ENCODE measurements around the gene PRKCG.
A peak's percentile ranks its signal among the peaks of the same experiment; 100 is the strongest.
"Not testable (repeated sequence)": the region's sequence is repeated elsewhere in the genome, so short reads cannot be mapped to it uniquely, and the experiment has no call there.

PRKCG gene

DNA sequence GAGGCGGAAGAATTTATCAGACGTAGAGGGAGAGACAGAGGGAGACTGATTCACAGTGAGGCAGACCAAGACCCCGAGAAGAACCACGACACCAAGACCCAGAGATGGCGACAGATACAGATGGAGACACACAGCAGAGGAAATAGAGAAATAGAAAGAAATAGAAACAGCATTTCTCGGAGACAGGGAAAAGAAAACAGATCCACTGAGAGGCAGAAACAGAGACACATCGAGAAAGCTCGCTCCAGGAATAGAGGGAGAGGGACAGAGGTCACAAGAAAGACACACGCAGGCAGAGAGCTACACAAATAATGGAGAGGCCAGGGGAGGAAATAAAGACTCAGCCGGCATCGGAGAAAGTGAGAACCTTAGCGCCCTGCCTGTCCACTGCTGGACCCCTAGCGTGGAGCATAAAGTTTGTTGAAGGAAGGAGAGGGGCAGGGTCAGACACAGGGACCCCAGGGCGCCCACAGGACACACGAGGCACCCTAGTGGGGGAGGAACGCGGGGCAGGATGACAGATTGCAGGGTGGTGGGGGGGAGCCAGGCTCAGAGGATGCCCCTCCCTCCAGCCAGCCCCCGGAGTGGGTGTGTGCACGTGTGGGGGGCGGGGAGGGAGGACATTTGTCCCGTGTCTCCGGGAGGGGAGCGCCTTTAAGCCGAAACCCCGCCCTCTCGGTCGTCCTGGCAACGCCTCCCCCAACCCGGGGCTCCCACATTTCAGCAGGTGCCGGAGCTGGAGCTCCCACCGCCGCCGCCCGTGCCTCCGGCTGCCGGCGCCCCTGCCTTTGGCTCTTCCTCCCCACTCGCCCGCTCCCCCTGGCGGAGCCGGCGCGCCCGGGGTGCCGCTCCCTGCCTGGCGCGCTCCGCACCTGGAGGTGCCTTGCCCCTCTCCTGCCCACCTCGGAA, at the start of gene PRKCG:
Gene PRKCG, plus strand, starts transcription at position 716 of the 909 bp plus-strand sequence. CDS start 298 bp downstream, outside the sequence.
- DNase-seq (ENCODE audit: low read depth in 2 of 2), result peak in 1 of 2 donors; percentile 16

DNA sequence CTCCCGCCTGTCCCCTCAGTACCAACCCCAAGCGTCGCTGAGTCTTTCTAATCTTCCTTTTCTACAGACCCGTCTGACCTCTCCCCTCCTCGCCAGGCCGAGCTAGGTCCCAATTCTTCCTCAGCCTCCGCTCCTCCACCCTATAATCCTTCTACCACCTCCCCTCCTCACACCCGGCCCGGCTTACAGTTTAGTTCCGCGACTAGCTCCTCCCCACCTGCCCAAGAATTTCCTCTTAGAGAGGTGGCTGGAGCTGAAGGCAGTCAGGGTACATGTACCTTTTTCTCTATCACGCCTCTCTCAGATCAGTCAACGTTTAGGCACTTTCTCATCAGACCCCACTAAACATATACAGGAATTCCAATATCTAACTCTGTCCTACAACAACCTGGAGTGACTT, 49.1 kb upstream of the PRKCG start:
- DNase-seq (ENCODE audit: low read depth in 2 of 2), result not testable (repeated sequence)

DNA sequence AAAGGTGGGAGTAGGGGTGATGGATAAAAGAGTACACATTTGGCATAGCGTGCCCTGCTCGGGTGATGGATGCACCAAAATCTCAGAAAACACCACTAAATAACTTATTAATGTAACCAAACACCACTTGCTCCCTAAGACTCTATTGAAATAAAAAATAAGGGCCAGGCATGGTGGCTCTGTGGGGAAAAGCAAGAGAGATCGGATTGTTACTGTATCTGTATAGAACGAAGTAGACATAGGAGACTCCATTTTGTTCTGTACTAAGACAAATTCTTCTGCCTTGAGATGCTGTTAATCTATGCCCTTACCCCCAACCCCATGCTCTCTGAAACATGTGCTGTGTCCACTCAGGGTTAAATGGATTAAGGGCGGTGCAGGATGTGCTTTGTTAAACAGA, 43.6 kb upstream of the PRKCG start:
- not testable (repeated sequence) for DNase-seq (ENCODE audit: low read depth in 2 of 2)

DNA sequence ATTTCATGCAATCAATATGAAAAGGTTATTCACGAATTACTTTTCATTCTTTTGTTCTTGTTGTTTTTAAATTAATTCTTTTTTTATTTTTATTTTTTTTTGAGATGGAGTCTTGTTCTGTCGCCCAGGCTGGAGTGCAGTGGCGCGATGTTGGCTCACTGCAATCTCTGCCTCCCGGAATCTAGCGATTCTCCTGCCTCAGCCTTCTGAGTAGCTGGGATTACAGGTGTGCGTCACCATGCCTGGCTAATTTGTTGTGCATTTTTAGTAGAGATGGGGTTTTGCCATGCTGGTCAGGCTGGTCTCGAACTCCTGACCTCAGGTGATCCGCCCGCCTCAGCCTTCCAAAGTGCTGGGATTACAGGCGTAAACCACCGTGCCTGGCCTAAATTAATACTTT, 41.8 kb upstream of the PRKCG start:
- DNase-seq (ENCODE audit: low read depth in 2 of 2), result not testable (repeated sequence)

DNA sequence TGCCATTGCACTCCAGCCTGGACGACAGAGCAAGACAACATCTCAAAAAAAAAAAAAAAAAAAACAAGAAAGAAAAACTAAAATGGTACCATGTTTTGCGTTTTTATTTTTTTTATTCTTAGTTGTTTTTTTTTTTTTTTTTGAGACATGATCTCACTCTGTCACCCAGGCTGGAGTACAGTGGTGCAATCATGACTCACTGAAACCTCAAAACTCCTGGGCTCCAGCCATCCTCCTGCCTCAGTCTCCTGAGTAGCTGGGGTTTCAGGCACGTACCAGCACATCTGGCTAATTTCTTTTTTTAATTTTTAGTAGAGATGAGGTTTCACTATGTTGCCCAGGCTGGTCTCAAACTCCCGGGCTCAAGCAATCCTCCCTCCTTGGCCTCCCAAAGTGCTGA, 41.1 kb upstream of the PRKCG start:
- not testable (repeated sequence) for DNase-seq (ENCODE audit: low read depth in 2 of 2)

DNA sequence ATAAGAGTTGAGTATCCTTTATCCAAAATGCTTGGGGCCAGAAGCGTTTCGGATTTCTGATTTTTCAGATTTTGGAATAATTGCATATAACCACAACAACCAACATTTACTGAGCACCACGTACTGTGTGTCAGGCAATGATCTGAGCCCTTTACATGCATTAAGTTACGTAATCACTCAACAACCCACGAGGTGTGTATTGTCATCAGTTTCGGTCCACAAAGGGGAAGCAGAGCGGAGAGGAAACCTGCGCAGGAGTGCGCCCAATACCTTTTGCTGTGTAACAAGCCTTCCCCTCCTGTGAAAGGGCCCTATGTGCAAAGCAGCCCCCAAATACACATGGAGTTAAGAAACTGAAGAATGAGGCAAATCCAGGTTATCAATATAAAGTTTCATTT, 37.1 kb upstream of the PRKCG start:
- DNase-seq (ENCODE audit: low read depth in 2 of 2), result no peak

DNA sequence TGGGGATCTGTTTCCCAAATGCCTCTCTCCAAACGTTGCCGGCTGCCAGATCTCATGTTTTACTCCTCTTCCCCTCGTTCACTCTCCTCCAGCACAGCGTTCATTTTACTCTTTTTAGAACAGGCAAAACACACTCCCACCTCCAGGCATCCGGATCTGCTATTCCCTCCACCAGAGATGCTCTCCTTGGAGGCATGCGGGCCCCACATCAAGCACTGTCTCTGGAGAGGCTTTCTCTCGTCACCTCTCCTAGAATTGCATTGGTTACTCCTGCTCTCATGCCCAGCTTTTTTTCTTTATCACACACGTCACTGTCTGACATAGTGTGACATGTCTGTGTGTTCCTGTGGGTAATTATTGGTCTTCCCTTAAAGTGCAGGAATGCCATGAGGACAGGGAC, 34.4 kb upstream of the PRKCG start:
- no peak for DNase-seq (ENCODE audit: low read depth in 2 of 2)

DNA sequence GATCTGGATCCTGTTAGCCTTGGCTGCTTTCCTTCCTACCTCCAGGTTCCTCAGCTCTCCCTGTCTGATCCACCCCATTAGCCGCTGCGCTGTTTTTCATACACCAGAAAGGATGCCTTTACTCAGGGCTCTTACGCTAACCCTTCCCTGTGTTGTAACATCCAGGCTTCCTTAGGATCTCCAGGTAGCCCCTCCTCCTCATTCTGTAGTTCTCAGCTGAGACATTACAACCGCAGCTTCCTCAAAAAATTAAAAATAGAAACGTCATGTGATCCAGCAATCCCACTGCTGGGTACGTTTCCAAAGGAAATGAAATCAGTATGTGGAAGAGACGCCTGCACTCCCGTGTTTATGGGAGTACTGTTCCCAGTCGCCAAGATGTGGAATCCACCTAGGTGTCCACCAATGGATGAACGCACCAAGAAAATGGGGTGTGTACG, 32.7 kb upstream of the PRKCG start:
- DNase-seq (ENCODE audit: low read depth in 2 of 2), result no peak

DNA sequence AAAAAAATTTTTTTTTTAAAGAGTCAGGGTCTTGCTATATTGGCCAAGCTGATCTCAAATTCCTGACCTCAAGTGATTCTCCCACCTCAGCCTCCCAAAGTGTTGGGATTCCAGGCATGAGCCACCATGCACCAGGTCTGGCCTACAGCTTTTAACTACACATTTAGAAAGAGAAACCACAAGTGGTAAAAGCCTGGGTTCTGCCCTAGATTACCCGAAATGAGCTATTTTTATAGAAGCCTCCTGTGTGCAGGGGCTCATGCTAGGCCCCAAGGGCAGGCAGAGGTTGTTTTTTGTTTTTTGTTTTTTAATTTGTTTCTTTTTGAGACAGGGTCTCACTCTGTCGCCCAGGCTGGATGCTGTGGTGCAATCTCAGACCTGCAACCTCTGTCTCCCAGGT, 28.3 kb upstream of the PRKCG start:
- DNase-seq (ENCODE audit: low read depth in 2 of 2), result no peak

DNA sequence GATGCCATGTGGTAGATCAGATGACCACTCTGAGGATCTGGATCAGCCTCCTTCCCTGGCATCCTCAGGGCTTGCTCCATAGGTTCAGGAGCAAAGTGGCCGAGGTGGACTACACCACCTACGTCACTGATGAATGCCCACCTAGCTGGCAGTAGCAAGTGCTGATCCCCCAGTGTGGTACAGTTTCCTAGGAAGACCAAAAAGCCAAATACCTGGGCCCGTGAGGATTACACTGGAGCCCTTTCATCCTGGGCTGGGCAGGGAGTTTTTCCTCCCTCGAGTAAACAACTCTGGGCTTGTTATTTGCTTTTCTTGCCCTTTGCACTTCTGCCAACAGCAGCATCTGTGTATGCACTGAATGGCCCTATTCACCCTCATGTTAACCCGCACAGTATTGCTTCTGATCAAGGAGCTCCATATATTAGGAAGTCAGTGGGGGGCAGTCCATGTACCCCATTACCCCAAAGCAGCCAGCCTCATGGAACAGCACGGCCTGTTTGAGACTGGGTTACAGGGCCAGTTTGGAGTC, 17.6 kb upstream of the PRKCG start:
- DNase-seq (ENCODE audit: low read depth in 2 of 2), result no peak

DNA sequence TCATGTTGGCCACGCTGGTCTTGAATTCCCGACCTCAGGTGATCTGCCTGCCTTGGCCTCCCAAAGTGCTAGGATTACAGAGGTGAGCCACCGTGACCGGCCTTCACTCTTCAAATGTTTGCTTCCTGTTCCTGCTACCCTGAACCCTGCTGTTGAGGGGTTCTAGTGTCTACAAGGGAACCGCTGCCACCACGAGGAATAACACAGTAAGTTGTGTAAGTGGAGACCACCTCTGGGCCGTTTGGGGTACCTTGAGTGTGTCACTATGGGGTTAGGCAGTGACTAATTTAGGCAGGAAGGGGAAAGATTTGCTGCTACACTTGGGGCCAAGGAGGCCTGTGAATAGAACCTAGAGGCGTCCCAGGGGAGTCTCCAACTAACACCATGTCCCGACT, 16.5 kb upstream of the PRKCG start:
- DNase-seq (ENCODE audit: low read depth in 2 of 2), result no peak

DNA sequence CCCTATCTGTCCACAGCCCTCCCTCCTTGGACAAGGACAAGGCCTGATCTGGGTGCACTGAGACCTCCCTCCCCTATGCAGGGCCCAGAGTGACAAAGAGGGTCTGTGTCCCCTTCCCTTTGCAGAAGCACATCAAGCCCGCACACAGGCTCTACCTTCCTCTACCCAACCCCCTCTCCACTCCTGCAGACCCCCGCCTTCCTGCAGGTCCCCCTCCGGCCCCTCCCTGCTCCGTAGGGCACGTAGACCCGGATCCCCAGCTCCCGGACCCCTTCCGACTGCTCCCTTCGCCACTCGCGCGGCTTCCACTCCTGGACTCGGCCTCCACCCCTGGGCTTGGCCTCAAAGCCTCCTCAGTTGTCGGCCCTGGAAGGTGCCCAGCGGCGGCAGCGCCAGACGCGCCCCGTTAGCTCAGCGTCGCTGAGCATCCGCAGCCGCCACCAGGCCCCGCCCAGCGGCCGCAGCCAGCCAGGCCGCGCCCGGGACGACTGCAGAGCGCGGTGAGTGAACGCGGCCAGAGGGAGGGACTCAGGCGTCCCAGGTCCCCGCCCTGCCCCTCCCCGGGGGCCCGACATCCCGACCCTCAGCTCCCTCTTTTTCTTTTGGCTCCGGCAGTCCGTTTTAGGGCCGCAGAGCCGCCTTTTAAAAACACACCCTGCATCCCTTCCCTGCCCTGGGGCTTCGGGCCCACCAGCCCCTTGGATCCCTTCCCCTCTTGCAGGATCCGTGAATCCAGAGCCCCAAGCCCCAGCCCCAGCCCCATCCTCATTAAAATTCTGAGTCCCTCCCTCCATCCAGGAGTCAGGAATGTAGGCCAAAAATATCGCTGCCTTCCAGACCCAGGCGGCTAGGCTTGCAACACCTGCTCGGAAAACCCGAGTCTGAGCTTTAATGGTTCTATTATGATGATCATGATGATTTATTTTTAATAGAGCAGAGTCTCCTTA, 15.8 kb upstream of the PRKCG start:
- DNase-seq (ENCODE audit: low read depth in 2 of 2), result peak in 1 of 2 donors; percentile 37

DNA sequence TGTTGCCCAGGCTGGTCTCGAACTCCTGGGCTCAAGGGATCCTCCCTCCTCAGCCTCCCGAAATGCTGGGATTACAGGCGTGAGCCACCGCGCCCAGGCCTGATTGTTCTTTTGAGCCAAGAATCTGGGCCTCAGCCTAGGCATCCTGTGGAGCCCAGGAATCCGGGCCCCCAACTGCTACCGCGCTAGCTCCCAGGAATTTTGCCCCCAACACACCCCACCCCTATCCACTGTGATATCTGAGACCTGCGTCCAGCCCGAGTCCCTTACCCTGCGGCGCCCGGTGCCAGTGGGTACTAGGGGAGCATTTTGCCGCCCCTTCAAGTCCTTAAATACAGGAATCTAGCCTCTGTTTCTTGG, 15.2 kb upstream of the PRKCG start:
- DNase-seq (ENCODE audit: low read depth in 2 of 2), result no peak

DNA sequence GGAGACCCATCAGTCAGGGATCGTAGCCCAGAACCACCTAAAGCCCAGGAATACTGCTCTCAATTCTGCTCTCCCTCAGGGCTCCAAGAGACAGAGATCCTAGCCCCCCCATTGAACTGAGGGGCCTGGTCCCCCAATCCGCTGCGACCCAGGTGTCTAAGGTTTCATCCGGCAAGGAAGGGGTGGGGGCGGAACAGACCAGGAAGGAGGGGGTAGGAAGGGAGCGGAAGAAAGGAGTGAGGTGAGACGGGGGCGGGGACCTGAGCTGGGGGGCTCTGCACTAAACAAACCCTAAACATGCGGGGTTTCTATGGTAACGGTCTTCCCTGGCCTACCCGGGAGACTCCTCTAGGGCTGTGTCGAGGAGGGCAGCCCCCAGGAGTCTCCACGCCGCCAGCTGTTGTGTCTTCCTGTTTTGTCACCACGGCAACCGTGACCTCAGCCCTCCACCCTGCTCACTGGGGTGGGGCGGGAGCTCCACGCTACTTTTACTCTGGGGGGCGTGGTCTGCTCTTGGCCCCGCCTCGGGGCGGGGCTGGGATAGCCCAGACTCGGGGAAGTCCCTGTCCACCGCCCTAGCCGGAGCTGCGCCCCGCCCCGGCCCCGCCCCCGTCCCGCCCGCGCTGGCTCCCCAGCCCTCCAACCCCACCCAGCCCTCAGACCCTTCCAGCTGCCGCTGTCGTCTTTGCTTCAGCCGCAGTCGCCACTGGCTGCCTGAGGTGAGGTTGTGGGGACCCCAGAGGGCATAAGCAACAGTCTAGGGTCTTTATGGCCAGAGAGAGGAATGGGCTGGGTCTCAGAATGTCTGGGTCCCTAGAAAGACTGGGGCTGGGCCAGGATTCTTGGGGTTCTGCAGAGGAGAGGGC, 14.5 kb upstream of the PRKCG start, which contains the start of gene MYADM:
Gene MYADM, plus strand, starts transcription at position 659 of the 866 bp plus-strand sequence. CDS start 5,647 bp downstream, outside the sequence.
- DNase-seq (ENCODE audit: low read depth in 2 of 2), result peak; percentile 99 to 100

DNA sequence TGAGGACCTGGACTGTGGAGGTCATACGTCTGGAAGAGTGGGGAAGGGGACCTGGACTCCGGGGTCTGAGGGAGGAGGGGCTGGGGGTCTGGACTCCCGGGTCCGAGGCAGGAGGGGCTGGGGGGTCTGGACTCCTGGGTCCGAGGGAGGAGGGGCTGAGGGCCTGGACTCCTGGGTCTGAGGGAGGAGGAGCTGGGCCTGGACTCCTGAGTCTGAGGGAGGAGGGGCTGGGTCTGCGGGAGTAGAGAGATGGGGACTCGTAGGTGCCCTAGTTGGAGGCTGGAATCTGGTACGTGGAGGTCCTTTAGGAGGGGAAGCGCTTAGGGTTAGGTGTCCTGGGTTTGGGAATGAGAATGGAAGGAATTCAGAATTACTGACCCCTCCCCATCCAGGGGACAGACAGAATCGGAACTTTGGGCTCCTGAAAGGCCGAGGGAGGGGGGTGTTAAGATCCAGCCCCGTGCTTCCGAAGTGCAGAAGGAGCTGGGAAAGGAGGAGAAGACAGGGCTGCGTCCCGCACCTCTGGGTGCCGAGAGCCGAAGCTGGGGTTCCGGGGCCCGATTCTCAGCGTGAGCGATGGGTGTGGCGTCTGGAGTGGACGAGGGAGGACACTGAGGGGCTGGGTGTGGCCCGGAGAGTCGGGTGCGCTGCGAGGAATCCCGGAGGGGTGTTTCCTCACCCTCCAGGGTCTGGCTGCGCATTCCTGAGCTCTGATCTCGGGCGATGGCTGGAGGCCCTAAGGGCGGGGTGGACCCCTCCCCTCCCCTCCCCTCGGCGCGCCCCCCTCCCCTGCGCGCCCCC, 13.7 kb upstream of the PRKCG start:
- no peak for DNase-seq (ENCODE audit: low read depth in 2 of 2)

DNA sequence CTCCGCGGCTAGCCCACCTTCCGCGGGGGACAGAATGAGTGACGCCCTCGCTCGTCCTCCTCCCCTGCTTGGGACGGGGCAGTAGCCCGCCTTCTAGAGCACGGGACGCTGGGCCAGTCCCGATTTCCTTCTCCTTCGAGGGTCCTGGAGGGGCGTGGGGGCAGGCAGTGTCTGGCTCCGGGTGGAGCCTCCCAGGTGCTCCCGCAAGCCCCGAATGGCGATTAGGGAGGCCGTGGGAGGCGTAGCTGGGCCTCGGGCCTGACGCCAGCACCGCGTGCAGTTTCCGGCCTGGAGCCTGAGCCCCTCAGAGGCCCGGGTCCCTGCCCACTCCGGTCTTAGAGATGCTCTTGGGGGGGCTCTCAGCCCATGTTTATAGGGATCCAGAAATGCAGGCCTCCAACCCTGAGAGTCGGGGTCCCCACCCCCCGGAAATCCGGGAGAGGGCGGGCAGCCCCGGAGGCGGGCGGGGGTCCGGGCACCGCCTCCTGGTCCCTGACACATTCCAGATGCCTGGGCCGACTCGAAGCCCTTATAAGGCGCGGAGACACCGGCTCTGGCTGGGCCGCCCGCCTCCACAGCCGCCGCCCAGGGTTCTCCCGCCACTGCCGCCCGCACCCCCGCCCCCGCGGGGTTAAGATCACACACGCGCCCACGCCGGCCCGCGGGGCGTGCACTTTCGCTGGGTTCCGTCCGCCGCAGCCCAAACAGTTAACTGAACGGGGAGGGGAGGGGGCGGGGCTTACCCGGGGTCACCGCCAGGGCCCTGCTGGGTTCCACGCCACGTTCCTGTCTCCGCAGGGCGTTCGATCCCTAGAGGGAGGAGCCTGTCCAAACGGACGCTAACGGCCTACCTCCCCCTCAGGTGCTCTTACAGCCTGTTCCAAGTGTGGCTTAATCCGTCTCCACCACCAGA, 12.8 kb upstream of the PRKCG start:
- DNase-seq (ENCODE audit: low read depth in 2 of 2), result peak; percentile 72 to 78

DNA sequence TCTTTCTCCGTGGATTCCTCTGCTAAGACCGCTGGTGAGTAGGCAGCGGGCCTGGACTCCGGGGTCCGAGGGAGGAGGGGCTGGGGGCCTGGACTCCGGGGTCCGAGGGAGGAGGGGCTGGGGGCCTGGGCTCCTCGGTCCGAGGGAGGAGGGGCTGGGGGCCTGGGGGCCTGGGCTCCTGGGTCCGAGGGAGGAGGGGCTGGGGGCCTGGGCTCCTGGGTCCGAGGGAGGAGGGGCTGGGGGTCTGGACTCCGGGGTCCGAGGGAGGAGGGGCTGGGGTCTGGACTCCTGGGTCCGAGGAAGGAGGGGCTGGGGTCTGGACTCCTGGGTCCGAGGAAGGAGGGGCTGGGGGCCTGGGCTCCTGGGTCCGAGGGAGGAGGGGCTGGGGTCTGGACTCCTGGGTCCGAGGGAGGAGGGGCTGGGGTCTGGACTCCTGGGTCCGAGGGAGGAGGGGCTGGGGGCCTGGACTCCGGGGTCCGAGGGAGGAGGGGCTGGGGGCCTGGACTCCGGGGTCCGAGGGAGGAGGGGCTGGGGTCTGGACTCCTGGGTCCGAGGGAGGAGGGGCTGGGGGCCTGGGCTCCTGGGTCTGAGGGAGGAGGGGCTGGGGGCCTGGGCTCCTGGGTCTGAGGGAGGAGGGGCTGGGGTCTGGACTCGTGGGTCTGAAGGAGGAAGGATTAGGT, 12.1 kb upstream of the PRKCG start:
- DNase-seq (ENCODE audit: low read depth in 2 of 2), result not testable (repeated sequence)

DNA sequence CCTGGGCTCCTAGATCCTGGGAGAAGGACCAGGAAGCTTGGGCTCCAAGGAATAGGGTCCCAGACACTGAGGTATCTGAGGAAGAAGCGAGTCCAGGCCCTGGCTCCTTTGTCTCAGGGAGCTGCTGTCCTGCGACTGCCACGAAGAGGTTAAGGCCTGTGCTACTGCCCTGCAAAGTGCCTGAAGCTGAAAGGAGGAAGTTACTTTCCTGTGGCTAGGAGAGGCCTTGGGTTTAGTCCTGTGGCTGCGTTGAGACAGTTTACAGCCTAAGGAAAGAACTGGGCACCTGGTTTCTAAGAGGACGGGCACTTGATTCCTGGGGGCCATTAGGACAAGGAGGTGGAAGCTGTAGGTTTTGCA, 11.5 kb upstream of the PRKCG start:
- DNase-seq (ENCODE audit: low read depth in 2 of 2), result no peak

DNA sequence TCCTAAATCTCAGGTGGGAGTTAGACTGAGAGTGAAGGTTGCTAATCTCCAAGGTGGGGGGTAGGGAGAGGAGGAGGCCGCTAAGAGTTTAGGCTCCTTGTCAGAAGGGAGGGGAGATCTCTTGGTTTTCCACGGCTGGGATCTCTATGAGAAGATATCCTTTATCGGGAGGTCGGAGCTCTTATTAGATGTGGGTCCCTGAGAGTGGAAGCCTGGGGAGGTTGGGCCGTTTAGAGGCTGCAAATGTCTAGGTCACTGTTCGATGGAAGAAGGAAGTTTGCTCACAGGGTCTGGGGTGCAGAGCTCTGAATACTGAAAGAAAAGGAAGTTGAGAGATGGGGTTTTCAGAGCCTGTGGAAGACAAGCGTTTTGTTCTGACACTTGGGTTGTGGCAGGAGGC, 10.5 kb upstream of the PRKCG start:
- DNase-seq (ENCODE audit: low read depth in 2 of 2), result no peak

Measured in stimulated activated CD8-positive, alpha-beta memory T cell treated with anti-CD3 and anti-CD28 coated beads, Interleukin-7, amount 100 ng/mL, for 1 hour (primary cell).